ENCODE measurements around the gene MTMR3. TPM values are rescaled to one million over a fixed set of nuclear protein-coding genes. Genes with fewer than 3 reads are reported as not detected.

Gene MTMR3
- total and polyA plus RNA-seq, 4 donors = 6.0 to 38.8 (median 17.1) TPM

- Histone ChIP-seq H3K27me3 (ENCODE audit: control insufficient read depth in 4 of 4, insufficient read depth in 4 of 4, low read length in 3 of 4) (no peaks in the 10 kb centered on the region), H3K36me3 (ENCODE audit: control insufficient read depth in 4 of 4, insufficient read depth in 3 of 4, low read depth in 1 of 4, low read length in 3 of 4) (no peaks in the 10 kb centered on the region), H3K9ac (ENCODE audit: low read depth in 1 of 2, low read length in 2 of 2) (no peak overlapping the region), H3K4me1 (ENCODE audit: control insufficient read depth in 4 of 4, insufficient read depth in 4 of 4, low read length in 3 of 4) (peaks cover 0 to 9% (median 6%) of the 10 kb centered on the region in 4 donors), H3K4me3 (ENCODE audit: low read depth in 1 of 3, low read length in 3 of 3) (no peak overlapping the region), H3K9me3 (ENCODE audit: control insufficient read depth in 4 of 4, low read length in 3 of 4) (no peaks in the 10 kb centered on the region), H3K27ac (ENCODE audit: low read depth in 1 of 2, low read length in 2 of 2) (peak overlapping the region in 1 of 2 donors; percentile 43)
- peak in 1 of 2 donors; percentile 47 for TF ChIP-seq HNF4A (conservative IDR thresholded peaks at IDR 0.05)
- TF ChIP-seq ATF3 (IDR thresholded peaks at IDR 0.05) = no peak
- peak in 1 of 2 donors; percentile 67 for TF ChIP-seq RXRA (IDR thresholded peaks at IDR 0.05)
- peak in 1 of 2 donors; percentile 19 for TF ChIP-seq JUND (IDR thresholded peaks at IDR 0.05)
- TF ChIP-seq SP1 (IDR thresholded peaks at IDR 0.05) = no peak
- no peak for TF ChIP-seq ZBTB33 (IDR thresholded peaks at IDR 0.05)
- 59% methylated on average over 2 of the region's 2 CpGs for WGBS
- DNase-seq (ENCODE audit: low spot score) = no peak
Measured at GRCh38 chr22:30048681-30049080, 165.7 kb downstream of the MTMR3 start.

- Histone ChIP-seq H3K9me3 (ENCODE audit: control insufficient read depth in 4 of 4, low read length in 3 of 4) (no peaks in the 10 kb centered on the region), H3K9ac (ENCODE audit: low read depth in 1 of 2, low read length in 2 of 2) (no peak overlapping the region), H3K27me3 (ENCODE audit: control insufficient read depth in 4 of 4, insufficient read depth in 4 of 4, low read length in 3 of 4) (no peaks in the 10 kb centered on the region), H3K4me3 (ENCODE audit: low read depth in 1 of 3, low read length in 3 of 3) (no peak overlapping the region), H3K4me1 (ENCODE audit: control insufficient read depth in 4 of 4, insufficient read depth in 4 of 4, low read length in 3 of 4) (no peaks in the 10 kb centered on the region), H3K36me3 (ENCODE audit: control insufficient read depth in 4 of 4, insufficient read depth in 3 of 4, low read depth in 1 of 4, low read length in 3 of 4) (no peaks in the 10 kb centered on the region), H3K27ac (ENCODE audit: low read depth in 1 of 2, low read length in 2 of 2) (no peak overlapping the region)
- no peak for DNase-seq (ENCODE audit: low spot score)
- 90% methylated on average over 10 of the region's 10 CpGs for WGBS
- TF ChIP-seq REST (IDR thresholded peaks at IDR 0.05) = no peak
- no peak for TF ChIP-seq RXRA (IDR thresholded peaks at IDR 0.05)
- no peak for TF ChIP-seq FOXA1 (IDR thresholded peaks at IDR 0.05)
- TF ChIP-seq RAD21 (IDR thresholded peaks at IDR 0.05) = no peak
- TF ChIP-seq CTCF (IDR thresholded peaks at IDR 0.05; ENCODE audit: low read depth, low read length, missing input control) = no peak
- no peak for TF ChIP-seq ATF3 (IDR thresholded peaks at IDR 0.05)
Measured at GRCh38 chr22:30054067-30054763, 171.2 kb downstream of the MTMR3 start.
